Effector memory CD4-positive, alpha-beta T cell (primary cell): ENCODE data around the gene CREB3.

Experiments
- DNase-seq, 3 donors: peaks; one replicate each; pipeline ENCODE4 v3.0.0-alpha.2; 2020
- H3K27ac ChIP-seq: 2 replicates; pipeline ENCODE4 v1.7.0; 2013; ENCODE audit warnings: mild to moderate bottlenecking, low read length, moderate library complexity; ENCODE audit not compliant: insufficient read depth, poor library complexity, severe bottlenecking
- H3K27me3 ChIP-seq: replicated peaks from 2 replicates; pipeline ENCODE4 v1.7.0; 2013; ENCODE audit warnings: mild to moderate bottlenecking, low read length; ENCODE audit not compliant: insufficient read depth, control insufficient read depth, poor library complexity, severe bottlenecking
- H3K36me3 ChIP-seq: 2 replicates; pipeline ENCODE4 v1.7.0; 2013; ENCODE audit warnings: mild to moderate bottlenecking, low read length, moderate library complexity; ENCODE audit not compliant: control insufficient read depth, insufficient read depth
- H3K4me1 ChIP-seq: 2 replicates; pipeline ENCODE4 v1.7.0; 2013; ENCODE audit warnings: low read length, mild to moderate bottlenecking; ENCODE audit not compliant: control insufficient read depth, insufficient read depth, poor library complexity, severe bottlenecking
- H3K4me3 ChIP-seq: 2 replicates; pipeline ENCODE4 v1.7.0; 2013; ENCODE audit warnings: low read length, low read depth, mild to moderate bottlenecking; ENCODE audit not compliant: insufficient read depth, poor library complexity, severe bottlenecking
- H3K9me3 ChIP-seq: 2 replicates; pipeline ENCODE4 v1.7.0; 2013; ENCODE audit warnings: mild to moderate bottlenecking, low read length, moderate library complexity; ENCODE audit not compliant: control insufficient read depth

Gene CREB3

DNA sequence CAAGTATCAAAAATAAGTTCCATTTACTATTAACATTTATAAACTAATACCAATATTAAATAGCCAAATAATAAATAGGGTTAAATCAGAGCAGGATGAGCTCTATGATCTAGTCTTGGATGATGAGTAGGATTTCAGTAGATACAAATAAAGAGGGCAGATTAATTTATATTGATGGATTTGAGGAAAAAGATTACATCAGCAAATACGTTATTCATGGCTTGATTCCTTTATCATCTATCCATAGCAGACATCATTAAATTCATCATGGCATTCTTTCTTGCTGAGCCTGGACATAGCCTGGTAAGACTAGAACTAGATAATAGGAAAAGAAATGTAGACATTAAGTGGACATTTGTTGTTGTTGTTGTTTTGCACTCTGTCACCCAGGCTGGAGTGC, 35.0 kb downstream of the CREB3 start:
- Histone ChIP-seq H3K36me3 (no peaks in the 10 kb centered on the region), H3K4me1 (no peaks in the 10 kb centered on the region), H3K4me3 (no peak overlapping the region), H3K27me3 (no peaks in the 10 kb centered on the region), H3K27ac (no peak overlapping the region), H3K9me3 (no peaks in the 10 kb centered on the region)
- no peak for DNase-seq

DNA sequence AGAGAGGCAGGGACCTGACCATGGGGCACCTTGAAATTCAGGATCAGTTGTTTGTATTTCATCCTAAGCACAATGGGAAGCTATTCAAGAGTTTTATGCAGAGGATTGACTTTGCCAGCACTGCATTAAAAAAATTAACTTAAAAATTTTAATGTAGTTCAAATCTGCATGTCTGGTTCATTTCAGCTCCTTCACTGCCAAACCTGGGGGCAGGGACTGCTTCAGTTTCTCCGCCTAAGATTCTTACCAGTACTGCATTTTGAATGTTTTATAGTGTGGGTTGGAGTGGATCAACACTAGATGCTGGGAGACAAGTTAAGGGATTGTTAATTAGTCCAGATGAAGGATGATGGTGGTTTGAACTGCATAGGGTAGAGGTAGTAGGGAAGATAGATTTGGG, 37.3 kb downstream of the CREB3 start:
- Histone ChIP-seq H3K4me1 (no peaks in the 10 kb centered on the region), H3K4me3 (no peak overlapping the region), H3K27me3 (no peaks in the 10 kb centered on the region), H3K27ac (no peak overlapping the region), H3K9me3 (no peaks in the 10 kb centered on the region), H3K36me3 (no peaks in the 10 kb centered on the region)
- DNase-seq: no peak

GRCh38 chr9:35771075-35771433, 38.6 kb downstream of the CREB3 start:
- H3K4me1 ChIP-seq: no peaks in the 10 kb centered on the region
- no peaks in the 10 kb centered on the region for H3K9me3 ChIP-seq
- H3K27ac ChIP-seq: no peak overlapping the region
- H3K4me3 ChIP-seq: no peak overlapping the region
- H3K27me3 ChIP-seq: no peaks in the 10 kb centered on the region
- H3K36me3 ChIP-seq: peaks cover 2% of the 10 kb centered on the region
- DNase-seq: no peak

GRCh38 chr9:35771534-35771933, 39.1 kb downstream of the CREB3 start:
- DNase-seq: no peak
- no peaks in the 10 kb centered on the region for H3K4me1 ChIP-seq
- H3K9me3 ChIP-seq: no peaks in the 10 kb centered on the region
- no peak overlapping the region for H3K4me3 ChIP-seq
- peaks cover 5% of the 10 kb centered on the region for H3K36me3 ChIP-seq
- no peak overlapping the region for H3K27ac ChIP-seq
- H3K27me3 ChIP-seq: no peaks in the 10 kb centered on the region

- Histone ChIP-seq H3K27me3 (no peaks in the 10 kb centered on the region), H3K9me3 (no peaks in the 10 kb centered on the region), H3K4me1 (no peaks in the 10 kb centered on the region), H3K4me3 (no peak overlapping the region), H3K36me3 (peaks cover 5% of the 10 kb centered on the region), H3K27ac (no peak overlapping the region)
- DNase-seq: no peak
Observed at GRCh38 chr9:35771943-35772342, 39.5 kb downstream of the CREB3 start.

GRCh38 chr9:35774907-35775635, 42.6 kb downstream of the CREB3 start:
- no peaks in the 10 kb centered on the region for H3K27me3 ChIP-seq
- H3K36me3 ChIP-seq: peaks cover 5% of the 10 kb centered on the region
- no peaks in the 10 kb centered on the region for H3K4me1 ChIP-seq
- H3K4me3 ChIP-seq: no peak overlapping the region
- no peaks in the 10 kb centered on the region for H3K9me3 ChIP-seq
- H3K27ac ChIP-seq: no peak overlapping the region
- DNase-seq: no peak

GRCh38 chr9:35776018-35776417, 43.6 kb downstream of the CREB3 start:
- Histone ChIP-seq H3K4me3 (no peak overlapping the region), H3K9me3 (no peaks in the 10 kb centered on the region), H3K27me3 (no peaks in the 10 kb centered on the region), H3K27ac (no peak overlapping the region), H3K4me1 (no peaks in the 10 kb centered on the region), H3K36me3 (peaks cover 5% of the 10 kb centered on the region)
- DNase-seq: no peak

DNA sequence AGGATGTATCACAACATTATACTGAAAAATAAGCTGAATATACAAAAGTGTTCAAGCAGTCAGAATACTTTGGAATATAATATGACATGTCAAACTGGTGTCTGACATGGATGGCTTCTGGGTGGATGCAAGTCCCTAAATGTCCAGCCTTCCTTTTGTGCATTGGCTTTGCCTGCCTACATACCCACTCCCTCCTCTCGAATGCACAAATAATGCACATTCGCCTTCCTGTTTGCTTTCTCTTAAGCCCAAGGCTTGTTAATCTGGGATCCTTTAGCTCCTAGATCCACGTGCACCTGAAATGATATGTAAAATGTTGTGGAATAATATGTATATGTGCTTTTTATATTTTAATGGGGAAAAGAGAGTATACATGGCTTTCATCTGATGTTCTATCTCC, 46.0 kb downstream of the CREB3 start:
- H3K4me3 ChIP-seq: no peak overlapping the region
- H3K9me3 ChIP-seq: no peaks in the 10 kb centered on the region
- H3K27me3 ChIP-seq: no peaks in the 10 kb centered on the region
- peaks cover 9% of the 10 kb centered on the region for H3K36me3 ChIP-seq
- no peaks in the 10 kb centered on the region for H3K4me1 ChIP-seq
- DNase-seq: no peak
- no peak overlapping the region for H3K27ac ChIP-seq

DNA sequence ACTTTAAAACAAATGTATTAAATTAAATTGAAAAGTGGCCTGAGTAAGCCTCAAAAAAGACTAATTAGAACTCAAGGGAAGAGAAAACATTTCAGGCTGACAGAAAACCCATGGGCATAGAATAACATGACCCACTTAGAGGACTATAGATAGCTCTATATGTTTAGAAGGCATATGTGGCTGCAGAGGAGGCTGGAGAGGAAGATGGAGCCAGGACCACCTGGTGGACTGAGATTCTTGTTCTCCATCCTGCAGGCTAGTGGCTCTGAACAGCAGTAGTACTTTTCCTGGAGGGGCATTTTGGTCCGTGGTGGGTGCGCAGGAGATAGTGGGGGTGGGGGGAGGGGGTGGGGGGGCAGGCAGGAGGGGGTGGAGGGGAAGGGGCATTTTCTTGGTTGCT, 48.6 kb downstream of the CREB3 start:
- H3K4me1 ChIP-seq: no peaks in the 10 kb centered on the region
- DNase-seq: no peak
- peaks cover 10% of the 10 kb centered on the region for H3K36me3 ChIP-seq
- no peaks in the 10 kb centered on the region for H3K9me3 ChIP-seq
- H3K27ac ChIP-seq: no peak overlapping the region
- H3K27me3 ChIP-seq: no peaks in the 10 kb centered on the region
- H3K4me3 ChIP-seq: no peak overlapping the region

GRCh38 chr9:35783418-35783817, 51.0 kb downstream of the CREB3 start:
- H3K4me3 ChIP-seq: no peak overlapping the region
- DNase-seq: no peak
- no peaks in the 10 kb centered on the region for H3K4me1 ChIP-seq
- H3K27ac ChIP-seq: no peak overlapping the region
- no peaks in the 10 kb centered on the region for H3K27me3 ChIP-seq
- H3K36me3 ChIP-seq: peaks cover 11% of the 10 kb centered on the region
- no peaks in the 10 kb centered on the region for H3K9me3 ChIP-seq
